ENCODE data around the gene UPF1. TPM values are rescaled to one million over a fixed set of nuclear protein-coding genes. Genes with fewer than 3 reads are reported as not detected.

The UPF1 gene
- total RNA-seq, 3 donors from 2014 or later (not counting 1 experiment from before 2014, with no cell fraction given), result 123 to 140 (median 138) TPM

GRCh38 chr19:18878858-18879578 is 47.3 kb downstream of the UPF1 start:
- Histone ChIP-seq H3K27me3 (ENCODE audit: control insufficient read depth, insufficient read depth, low read length) (no peaks in the 10 kb centered on the region), H3K27ac (ENCODE audit: low read length) (no peak overlapping the region), H3K4me3 (ENCODE audit: low read length) (no peak overlapping the region), H3K9me3 (ENCODE audit: control insufficient read depth, insufficient read depth, low read length) (no peaks in the 10 kb centered on the region), H3K36me3 (ENCODE audit: control insufficient read depth, insufficient read depth, low read length) (no peaks in the 10 kb centered on the region), H3K4me1 (ENCODE audit: control insufficient read depth, insufficient read depth, low read length) (no peaks in the 10 kb centered on the region)
- no peak for TF ChIP-seq CTCF (IDR thresholded peaks at IDR 0.05)
- H3K27me3 Mint-ChIP-seq (ENCODE audit: low read depth in 2 of 2), result no peaks in the 10 kb centered on the region
- peaks cover 0 to 4% of the 10 kb centered on the region in 2 donors for H3K4me1 Mint-ChIP-seq
- no peak for DNase-seq
- intact Hi-C loops (cut with micrococcal nuclease), result no loop called here
- 90% methylated on average over 34 of the region's 34 CpGs for WGBS (ENCODE audit: insufficient coverage)
- ATAC-seq, result no peak
- no peaks in the 10 kb centered on the region for H3K9me3 Mint-ChIP-seq
- H3K4me3 Mint-ChIP-seq, result no peak overlapping the region
- H3K36me3 Mint-ChIP-seq, result no peaks in the 10 kb centered on the region
- H3K27ac Mint-ChIP-seq, result no peak overlapping the region

- WGBS (ENCODE audit: insufficient coverage), result 73% methylated on average over 13 of the region's 13 CpGs
- Histone ChIP-seq H3K27ac (ENCODE audit: low read length) (no peak overlapping the region), H3K4me3 (ENCODE audit: low read length) (no peak overlapping the region), H3K36me3 (ENCODE audit: control insufficient read depth, insufficient read depth, low read length) (no peaks in the 10 kb centered on the region), H3K27me3 (ENCODE audit: control insufficient read depth, insufficient read depth, low read length) (no peaks in the 10 kb centered on the region), H3K4me1 (ENCODE audit: control insufficient read depth, insufficient read depth, low read length) (no peaks in the 10 kb centered on the region), H3K9me3 (ENCODE audit: control insufficient read depth, insufficient read depth, low read length) (no peaks in the 10 kb centered on the region)
- Mint-ChIP-seq H3K4me3 (no peak overlapping the region), H3K9me3 (no peaks in the 10 kb centered on the region), H3K27ac (no peak overlapping the region), H3K4me1 (peaks cover 0 to 4% of the 10 kb centered on the region in 2 donors), H3K27me3 (ENCODE audit: low read depth in 2 of 2) (no peaks in the 10 kb centered on the region), H3K36me3 (no peaks in the 10 kb centered on the region)
- ATAC-seq, result peak; percentile 46 to 81 (median 76)
- peak in 1 of 2 donors; percentile 52 for DNase-seq
- intact Hi-C loops (cut with micrococcal nuclease), result no loop called here
- TF ChIP-seq CTCF (IDR thresholded peaks at IDR 0.05), result no peak
Measured at GRCh38 chr19:18879579-18880373, 48.0 kb downstream of the UPF1 start.

- Mint-ChIP-seq H3K4me1 (peaks cover 0 to 4% of the 10 kb centered on the region in 2 donors), H3K27me3 (ENCODE audit: low read depth in 2 of 2) (no peaks in the 10 kb centered on the region), H3K4me3 (no peak overlapping the region), H3K9me3 (no peaks in the 10 kb centered on the region), H3K36me3 (no peaks in the 10 kb centered on the region), H3K27ac (no peak overlapping the region)
- no peak overlapping the region for H3K4me3 ChIP-seq (ENCODE audit: low read length)
- WGBS (ENCODE audit: insufficient coverage), result 91% methylated on average over 7 of the region's 7 CpGs
- ATAC-seq (no peak), DNase-seq (no peak)
- no peaks in the 10 kb centered on the region for H3K9me3 ChIP-seq (ENCODE audit: control insufficient read depth, insufficient read depth, low read length)
- no peaks in the 10 kb centered on the region for H3K4me1 ChIP-seq (ENCODE audit: control insufficient read depth, insufficient read depth, low read length)
- TF ChIP-seq CTCF (IDR thresholded peaks at IDR 0.05), result no peak
- no peak overlapping the region for H3K27ac ChIP-seq (ENCODE audit: low read length)
- intact Hi-C loops (cut with micrococcal nuclease), result no loop called here
- no peaks in the 10 kb centered on the region for H3K36me3 ChIP-seq (ENCODE audit: control insufficient read depth, insufficient read depth, low read length)
- no peaks in the 10 kb centered on the region for H3K27me3 ChIP-seq (ENCODE audit: control insufficient read depth, insufficient read depth, low read length)
Measured at GRCh38 chr19:18881491-18881890, 49.7 kb downstream of the UPF1 start.
